HG03521 (cell line): Measurements from ENCODE around the gene LPO.

Experiments
- ATAC-seq: cut with Tn5 transposase; IDR thresholded peaks from one replicate; pipeline ENCODE4 v1.9.1; 2021; ENCODE audit warnings: mild to moderate bottlenecking, moderate library complexity; ENCODE audit not compliant: unreplicated experiment

Gene LPO

GRCh38 chr17:58277107-58277801 is 38.9 kb downstream of the LPO start:
- ATAC-seq = no peak

GRCh38 chr17:58277802-58278595 is 39.6 kb downstream of the LPO start:
- ATAC-seq = no peak

GRCh38 chr17:58278661-58279015 is 40.3 kb downstream of the LPO start:
- no peak for ATAC-seq

GRCh38 chr17:58279016-58279711 is 40.8 kb downstream of the LPO start:
- ATAC-seq = no peak

- ATAC-seq = no peak
Measured at GRCh38 chr17:58279736-58280479, 41.5 kb downstream of the LPO start.

- no peak for ATAC-seq
Measured at GRCh38 chr17:58280480-58281217, 42.3 kb downstream of the LPO start, which contains the start of gene MPO. Gene MPO, minus strand, starts transcription at chr17:58280935. Its CDS starts 177 bp downstream, at chr17:58280758.

GRCh38 chr17:58281511-58282011 is 43.2 kb downstream of the LPO start:
- ATAC-seq = no peak

GRCh38 chr17:58282442-58282841 is 44.1 kb downstream of the LPO start:
- no peak for ATAC-seq

- ATAC-seq = no peak
Measured at GRCh38 chr17:58283674-58284612, 45.6 kb downstream of the LPO start.

- ATAC-seq = no peak
Measured at GRCh38 chr17:58284613-58285421, 46.4 kb downstream of the LPO start.

GRCh38 chr17:58285422-58285810 is 47.0 kb downstream of the LPO start:
- ATAC-seq = no peak

GRCh38 chr17:58289869-58290268 is 51.5 kb downstream of the LPO start:
- ATAC-seq = no peak

GRCh38 chr17:58291246-58291645 is 52.9 kb downstream of the LPO start:
- ATAC-seq = no peak

- no peak for ATAC-seq
Measured at GRCh38 chr17:58294034-58294433, 55.6 kb downstream of the LPO start.

GRCh38 chr17:58300336-58300735 is 62.0 kb downstream of the LPO start:
- ATAC-seq = no peak

- no peak for ATAC-seq
Measured at GRCh38 chr17:58301504-58302150, 63.2 kb downstream of the LPO start.

- no peak for ATAC-seq
Measured at GRCh38 chr17:58302171-58302918, 64.0 kb downstream of the LPO start.
